ENCODE data around the gene PDE9A.

DNA sequence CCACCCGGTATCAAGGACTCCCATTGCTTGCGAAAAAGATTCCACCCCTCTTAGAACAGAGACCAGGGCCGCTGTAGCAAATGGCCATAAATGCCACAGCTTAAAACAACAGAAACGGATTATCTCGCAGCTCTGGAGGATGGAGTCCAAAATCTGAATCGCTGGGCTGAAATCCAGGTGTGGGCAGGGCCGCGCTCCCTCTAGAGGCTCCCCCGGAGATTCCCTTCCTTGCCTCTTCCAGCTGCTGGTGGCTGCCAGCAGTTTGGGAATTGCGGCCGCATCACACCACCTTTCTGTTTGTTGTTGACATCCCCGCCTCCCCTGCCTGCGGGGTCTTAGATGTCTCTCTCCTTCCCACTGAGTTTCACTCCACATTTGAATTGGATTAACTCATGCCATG lies 15.6 kb downstream of the PDE9A start:
- no peak for TF ChIP-seq POLR2AphosphoS5 (IDR thresholded peaks at IDR 0.05; ENCODE audit: low read depth, low read length)
- TF ChIP-seq, protein P1, sequence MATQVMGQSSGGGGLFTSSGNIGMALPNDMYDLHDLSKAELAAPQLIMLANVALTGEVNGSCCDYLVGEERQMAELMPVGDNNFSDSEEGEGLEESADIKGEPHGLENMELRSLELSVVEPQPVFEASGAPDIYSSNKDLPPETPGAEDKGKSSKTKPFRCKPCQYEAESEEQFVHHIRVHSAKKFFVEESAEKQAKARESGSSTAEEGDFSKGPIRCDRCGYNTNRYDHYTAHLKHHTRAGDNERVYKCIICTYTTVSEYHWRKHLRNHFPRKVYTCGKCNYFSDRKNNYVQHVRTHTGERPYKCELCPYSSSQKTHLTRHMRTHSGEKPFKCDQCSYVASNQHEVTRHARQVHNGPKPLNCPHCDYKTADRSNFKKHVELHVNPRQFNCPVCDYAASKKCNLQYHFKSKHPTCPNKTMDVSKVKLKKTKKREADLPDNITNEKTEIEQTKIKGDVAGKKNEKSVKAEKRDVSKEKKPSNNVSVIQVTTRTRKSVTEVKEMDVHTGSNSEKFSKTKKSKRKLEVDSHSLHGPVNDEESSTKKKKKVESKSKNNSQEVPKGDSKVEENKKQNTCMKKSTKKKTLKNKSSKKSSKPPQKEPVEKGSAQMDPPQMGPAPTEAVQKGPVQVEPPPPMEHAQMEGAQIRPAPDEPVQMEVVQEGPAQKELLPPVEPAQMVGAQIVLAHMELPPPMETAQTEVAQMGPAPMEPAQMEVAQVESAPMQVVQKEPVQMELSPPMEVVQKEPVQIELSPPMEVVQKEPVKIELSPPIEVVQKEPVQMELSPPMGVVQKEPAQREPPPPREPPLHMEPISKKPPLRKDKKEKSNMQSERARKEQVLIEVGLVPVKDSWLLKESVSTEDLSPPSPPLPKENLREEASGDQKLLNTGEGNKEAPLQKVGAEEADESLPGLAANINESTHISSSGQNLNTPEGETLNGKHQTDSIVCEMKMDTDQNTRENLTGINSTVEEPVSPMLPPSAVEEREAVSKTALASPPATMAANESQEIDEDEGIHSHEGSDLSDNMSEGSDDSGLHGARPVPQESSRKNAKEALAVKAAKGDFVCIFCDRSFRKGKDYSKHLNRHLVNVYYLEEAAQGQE (IDR thresholded peaks at IDR 0.05; ENCODE audit: insufficient read depth in 1 of 2, low read depth in 2 of 2, low read length in 2 of 2), result no peak
- TF ChIP-seq SIN3A (IDR thresholded peaks at IDR 0.05; ENCODE audit: borderline replicate concordance, insufficient read depth, low read length), result no peak
- TF ChIP-seq TAF1 (IDR thresholded peaks at IDR 0.05; ENCODE audit: borderline replicate concordance, insufficient read depth, low read length), result no peak
